HepG2 (cell line): ENCODE results near the gene UTP3. TPM values are rescaled to one million over a fixed set of nuclear protein-coding genes. Genes with fewer than 3 reads are reported as not detected.

ENCODE experiments used
- DMTF1 ChIP-seq: sonication (generic); formaldehyde crosslinking; IDR thresholded peaks from 2 replicates; pipeline ENCODE4 v1.4.0; 2020; ENCODE audit warnings: mild to moderate bottlenecking, missing genetic modification reagents
- DRAP1 ChIP-seq: IDR thresholded peaks from 2 replicates; pipeline ENCODE4 v1.6.1; 2016; ENCODE audit warnings: missing genetic modification reagents, missing compliant biosample characterization
- EED ChIP-seq: sonication (generic); formaldehyde crosslinking; IDR thresholded peaks from 2 replicates; pipeline ENCODE4 v1.5.0; 2020; ENCODE audit warnings: mild to moderate bottlenecking, missing genetic modification reagents
- HINFP ChIP-seq: sonication (generic); formaldehyde crosslinking; IDR thresholded peaks from 2 replicates; pipeline ENCODE4 v1.4.0; 2020; ENCODE audit warnings: low read depth, mild to moderate bottlenecking, missing genetic modification reagents
- KDM6A ChIP-seq: IDR thresholded peaks from 2 replicates; pipeline ENCODE4 v1.6.1; 2016; ENCODE audit warnings: low read depth
- MIXL1 ChIP-seq: IDR thresholded peaks from 2 replicates; pipeline ENCODE4 v1.6.1; 2016
- PHF8 ChIP-seq: sonication (generic); formaldehyde crosslinking; IDR thresholded peaks from 2 replicates; pipeline ENCODE4 v1.5.0; 2020; ENCODE audit warnings: missing genetic modification reagents
- RAD51 ChIP-seq: fragments of 450-650 bp; IDR thresholded peaks from 2 replicates; pipeline ENCODE4 v1.6.1; 2016; ENCODE audit warnings: borderline replicate concordance
- SP2 ChIP-seq: sonication (generic); formaldehyde crosslinking; IDR thresholded peaks from 2 replicates; pipeline ENCODE4 v1.5.1; 2020; ENCODE audit warnings: mild to moderate bottlenecking, missing genetic modification reagents
- TEAD3 ChIP-seq: optimal IDR thresholded peaks from 2 replicates; pipeline ENCODE3; 2016; ENCODE audit warnings: borderline replicate concordance
- TOPORS ChIP-seq: sonication (generic); formaldehyde crosslinking; IDR thresholded peaks from 2 replicates; pipeline ENCODE4 v1.8.0; 2023; ENCODE audit warnings: mild to moderate bottlenecking, missing genetic modification reagents
- ZBTB20 ChIP-seq: sonication (generic); formaldehyde crosslinking; IDR thresholded peaks from 2 replicates; pipeline ENCODE4 v1.8.1; 2023; ENCODE audit warnings: missing genetic modification reagents, low read depth, mild to moderate bottlenecking, borderline replicate concordance
- ZNF205 ChIP-seq: IDR thresholded peaks from 2 replicates; pipeline ENCODE4 v1.6.1; 2018; ENCODE audit warnings: missing biosample characterization, missing genetic modification reagents
- ZNF275 ChIP-seq: sonication (generic); formaldehyde crosslinking; IDR thresholded peaks from 2 replicates; pipeline ENCODE4 v1.8.0; 2022; ENCODE audit warnings: missing genetic modification reagents, mild to moderate bottlenecking, inconsistent platforms, borderline replicate concordance
- ZNF331 ChIP-seq: sonication (generic); formaldehyde crosslinking; IDR thresholded peaks from 2 replicates; pipeline ENCODE4 v1.4.0; 2020; ENCODE audit warnings: missing genetic modification reagents
- ZNF546 ChIP-seq: sonication (generic); formaldehyde crosslinking; conservative IDR thresholded peaks from 2 replicates; pipeline ENCODE4 v1.8.1; 2023; ENCODE audit warnings: mild to moderate bottlenecking, missing genetic modification reagents
- ZNF562 ChIP-seq: sonication (generic); formaldehyde crosslinking; IDR thresholded peaks from 2 replicates; pipeline ENCODE4 v1.8.0; 2022; ENCODE audit warnings: missing genetic modification reagents, borderline replicate concordance
- ZNF564 ChIP-seq: sonication (generic); formaldehyde crosslinking; IDR thresholded peaks from 2 replicates; pipeline ENCODE4 v1.8.1; 2023; ENCODE audit warnings: mild to moderate bottlenecking, missing genetic modification reagents
- ZNF639 ChIP-seq: conservative IDR thresholded peaks from 2 replicates; pipeline ENCODE4 v1.6.1; 2018; ENCODE audit warnings: missing genetic modification reagents
- ZNF703 ChIP-seq: sonication (generic); formaldehyde crosslinking; IDR thresholded peaks from 2 replicates; pipeline ENCODE4 v1.5.1; 2020; ENCODE audit warnings: missing genetic modification reagents, mild to moderate bottlenecking, moderate library complexity, borderline replicate concordance
- ZNF709 ChIP-seq: sonication (generic); formaldehyde crosslinking; IDR thresholded peaks from 2 replicates; pipeline ENCODE4 v1.5.0; 2020; ENCODE audit warnings: mild to moderate bottlenecking, missing genetic modification reagents
- ZNF816 ChIP-seq: sonication (generic); formaldehyde crosslinking; IDR thresholded peaks from 2 replicates; pipeline ENCODE4 v1.8.0; 2022; ENCODE audit warnings: missing genetic modification reagents, mild to moderate bottlenecking, borderline replicate concordance
- polyA plus RNA-seq, 8 experiments: library from polyadenylated mRNA; depleted of rRNA in 3 of 8; stranded (reverse) in 7 of 8; unstranded in 1 of 8; fragments of >200 nt; fragmentation: Illumina TruSeq in 4 of 8; extraction: Trizol in 4 of 8; gene quantifications; 2 replicates each; pipeline versions ENCODE4 v1.2.1 to v1.2.3, GENCODE V29; 2011 to 2016; ENCODE audit warnings: low read depth in 4 of 8, missing spikeins in 1 of 8, mixed read lengths in 1 of 8; ENCODE audit not compliant: insufficient read depth in 1 of 8
- total RNA-seq, 5 experiments: library from RNA; depleted of rRNA; stranded (reverse); fragments of >200 nt; fragmentation: Illumina TruSeq; extraction: Trizol; gene quantifications; 2 replicates each; pipeline ENCODE4 v1.2.3, GENCODE V29; 2016; ENCODE audit warnings: low read depth in 1 of 5

Gene UTP3
- total and polyA plus RNA-seq, 2 of the 13 experiments (the other 11 are each of a cell fraction or from before 2014, with no cell fraction given): 6.9 to 19.5 TPM

- no peak for TF ChIP-seq DMTF1 (CRISPR knock-in tag)
- TF ChIP-seq DRAP1 (CRISPR knock-in tag): peak; percentile 62; the same call in 1 of the 2 replicates
- TF ChIP-seq ZNF639 (CRISPR knock-in tag): peak; percentile 99
- TF ChIP-seq ZNF275 (CRISPR knock-in tag): no peak; the same call in 1 of the 2 replicates
- peak; percentile 87 for TF ChIP-seq ZNF205 (CRISPR knock-in tag)
- no peak for TF ChIP-seq ZNF816 (CRISPR knock-in tag)
- peak; percentile 98 for TF ChIP-seq MIXL1
- no peak for TF ChIP-seq ZNF562
- peak; percentile 85 for TF ChIP-seq HINFP
- TF ChIP-seq ZNF546: no peak
- TF ChIP-seq PHF8 (CRISPR knock-in tag): peak; percentile 93
- peak; percentile 43; the same call in 1 of the 2 replicates for TF ChIP-seq TOPORS (CRISPR knock-in tag)
- TF ChIP-seq RAD51: no peak
- no peak for TF ChIP-seq ZNF564 (CRISPR knock-in tag)
- TF ChIP-seq SP2 (CRISPR knock-in tag): peak; percentile 62; the same call in 1 of the 2 replicates
- TF ChIP-seq ZBTB20 (CRISPR knock-in tag): peak; percentile 75; the same call in 1 of the 2 replicates
- peak; percentile 69; the same call in 1 of the 2 replicates for TF ChIP-seq EED
- peak; percentile 71 for TF ChIP-seq TEAD3 (CRISPR knock-in tag)
- TF ChIP-seq ZNF703 (CRISPR knock-in tag): no peak; the same call in 1 of the 2 replicates
- no peak for TF ChIP-seq KDM6A (CRISPR knock-in tag)
- 0 out of 2 replicates have a peak, but pooled peaks have one; percentile 79 for TF ChIP-seq ZNF709 (CRISPR knock-in tag)
- peak; percentile 83; the same call in 1 of the 2 replicates for TF ChIP-seq ZNF331 (CRISPR knock-in tag)
These were observed at the start of gene UTP3 (continued) for GRCh38 chr4:70687821-70688794.
